ENCODE data around the gene LIMK2. TPM values are rescaled to one million over a fixed set of nuclear protein-coding genes. Genes with fewer than 3 reads are reported as not detected.
"Not testable (repeated sequence)": the region's sequence is repeated elsewhere in the genome, so short reads cannot be mapped to it uniquely, and the experiment has no call there.

LIMK2 gene
- total and polyA plus RNA-seq, 8 donors = 19.9 to 541 (median 97.2) TPM

GRCh38 chr22:31185056-31185455 is 27.0 kb upstream of the LIMK2 start:
- no peak overlapping the region for H3K4me3 ChIP-seq
- WGBS, 5 donors = 95 to 97% (median 96%) methylated on average over 5 of the region's 5 CpGs
- H3K4me1 ChIP-seq = peaks cover 0 to 3% (median 0%) of the 10 kb centered on the region in 4 donors
- TF ChIP-seq POLR2A (IDR thresholded peaks at IDR 0.05) (no peak), POLR2AphosphoS5 (IDR thresholded peaks at IDR 0.05) (no peak), CTCF (IDR thresholded peaks at IDR 0.05) (no peak), EP300 (IDR thresholded peaks at IDR 0.05) (no peak)
- H3K9me3 ChIP-seq = no peaks in the 10 kb centered on the region
- no peaks in the 10 kb centered on the region for H3K27me3 ChIP-seq
- DNase-seq = no peak
- no peak overlapping the region for H3K27ac ChIP-seq
- peaks cover 7 to 58% (median 49%) of the 10 kb centered on the region in 4 donors for H3K36me3 ChIP-seq
- intact Hi-C loops (cut with DNase I; ENCODE audit: low total_unique reads) = no loop called here

GRCh38 chr22:31187627-31188026 is 24.5 kb upstream of the LIMK2 start:
- Histone ChIP-seq H3K27ac (no peak overlapping the region), H3K27me3 (no peaks in the 10 kb centered on the region), H3K9me3 (no peaks in the 10 kb centered on the region), H3K36me3 (peaks cover 12 to 74% (median 63%) of the 10 kb centered on the region in 4 donors), H3K4me1 (no peaks in the 10 kb centered on the region), H3K4me3 (no peak overlapping the region)
- 83 to 89% (median 88%) methylated on average over 6 of the region's 6 CpGs for WGBS, 5 donors
- no peak for DNase-seq
- TF ChIP-seq POLR2AphosphoS5 (IDR thresholded peaks at IDR 0.05) = no peak
- intact Hi-C loops (cut with DNase I; ENCODE audit: low total_unique reads) = no loop called here

GRCh38 chr22:31192513-31192912 is 19.6 kb upstream of the LIMK2 start:
- TF ChIP-seq POLR2AphosphoS5 (IDR thresholded peaks at IDR 0.05) (no peak), POLR2A (IDR thresholded peaks at IDR 0.05) (no peak), CTCF (IDR thresholded peaks at IDR 0.05) (no peak), EP300 (IDR thresholded peaks at IDR 0.05) (no peak)
- 66 to 79% (median 74%) methylated on average over 2 of the region's 2 CpGs for WGBS, 5 donors
- Histone ChIP-seq H3K4me1 (no peaks in the 10 kb centered on the region), H3K36me3 (peaks cover 24 to 90% (median 85%) of the 10 kb centered on the region in 4 donors), H3K27ac (no peak overlapping the region), H3K27me3 (no peaks in the 10 kb centered on the region), H3K4me3 (no peak overlapping the region), H3K9me3 (no peaks in the 10 kb centered on the region)
- intact Hi-C loops (cut with DNase I; ENCODE audit: low total_unique reads) = no loop called here
- no peak for DNase-seq

GRCh38 chr22:31193092-31193491 is 19.0 kb upstream of the LIMK2 start:
- intact Hi-C loops (cut with DNase I; ENCODE audit: low total_unique reads) = no loop called here
- H3K27ac ChIP-seq = no peak overlapping the region
- H3K4me1 ChIP-seq = no peaks in the 10 kb centered on the region
- DNase-seq = no peak
- no peaks in the 10 kb centered on the region for H3K27me3 ChIP-seq
- no peak overlapping the region for H3K4me3 ChIP-seq
- H3K36me3 ChIP-seq = peaks cover 19 to 90% (median 85%) of the 10 kb centered on the region in 4 donors
- no peak for TF ChIP-seq POLR2AphosphoS5 (IDR thresholded peaks at IDR 0.05)
- no peak for TF ChIP-seq POLR2A (IDR thresholded peaks at IDR 0.05)
- no peak for TF ChIP-seq EP300 (IDR thresholded peaks at IDR 0.05)
- TF ChIP-seq CTCF (IDR thresholded peaks at IDR 0.05) = no peak
- WGBS, 5 donors = 63 to 81% (median 72%) methylated on average over 3 of the region's 3 CpGs
- no peaks in the 10 kb centered on the region for H3K9me3 ChIP-seq

GRCh38 chr22:31194681-31195080 is 17.4 kb upstream of the LIMK2 start:
- 90 to 96% (median 95%) methylated on average over 5 of the region's 5 CpGs for WGBS, 5 donors
- H3K9me3 ChIP-seq; H3K4me1 ChIP-seq; H3K4me3 ChIP-seq; H3K27me3 ChIP-seq; H3K27ac ChIP-seq; DNase-seq; intact Hi-C loops (cut with DNase I; ENCODE audit: low total_unique reads): not testable (repeated sequence)
- peaks cover 20 to 94% (median 92%) of the 10 kb centered on the region in 4 donors for H3K36me3 ChIP-seq

Measured in stomach (tissue), 9 donors.